ENCODE measurements around the gene SPRR2G.

SPRR2G gene

GRCh38 chr1:153178922-153179321 is 28.2 kb upstream of the SPRR2G start:
- in situ Hi-C loops (cut with MboI; ENCODE audit: low pct_unique_long_range_greater_than_20kb, low sequenced_read_pairs, unreplicated experiment) = no loop called here
- TF ChIP-seq, protein P1, sequence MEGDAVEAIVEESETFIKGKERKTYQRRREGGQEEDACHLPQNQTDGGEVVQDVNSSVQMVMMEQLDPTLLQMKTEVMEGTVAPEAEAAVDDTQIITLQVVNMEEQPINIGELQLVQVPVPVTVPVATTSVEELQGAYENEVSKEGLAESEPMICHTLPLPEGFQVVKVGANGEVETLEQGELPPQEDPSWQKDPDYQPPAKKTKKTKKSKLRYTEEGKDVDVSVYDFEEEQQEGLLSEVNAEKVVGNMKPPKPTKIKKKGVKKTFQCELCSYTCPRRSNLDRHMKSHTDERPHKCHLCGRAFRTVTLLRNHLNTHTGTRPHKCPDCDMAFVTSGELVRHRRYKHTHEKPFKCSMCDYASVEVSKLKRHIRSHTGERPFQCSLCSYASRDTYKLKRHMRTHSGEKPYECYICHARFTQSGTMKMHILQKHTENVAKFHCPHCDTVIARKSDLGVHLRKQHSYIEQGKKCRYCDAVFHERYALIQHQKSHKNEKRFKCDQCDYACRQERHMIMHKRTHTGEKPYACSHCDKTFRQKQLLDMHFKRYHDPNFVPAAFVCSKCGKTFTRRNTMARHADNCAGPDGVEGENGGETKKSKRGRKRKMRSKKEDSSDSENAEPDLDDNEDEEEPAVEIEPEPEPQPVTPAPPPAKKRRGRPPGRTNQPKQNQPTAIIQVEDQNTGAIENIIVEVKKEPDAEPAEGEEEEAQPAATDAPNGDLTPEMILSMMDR (IDR thresholded peaks at IDR 0.05; ENCODE audit: extremely low read depth, insufficient read depth, missing control alignments) = no peak
- no peak for DNase-seq (ENCODE audit: low spot score)

DNA sequence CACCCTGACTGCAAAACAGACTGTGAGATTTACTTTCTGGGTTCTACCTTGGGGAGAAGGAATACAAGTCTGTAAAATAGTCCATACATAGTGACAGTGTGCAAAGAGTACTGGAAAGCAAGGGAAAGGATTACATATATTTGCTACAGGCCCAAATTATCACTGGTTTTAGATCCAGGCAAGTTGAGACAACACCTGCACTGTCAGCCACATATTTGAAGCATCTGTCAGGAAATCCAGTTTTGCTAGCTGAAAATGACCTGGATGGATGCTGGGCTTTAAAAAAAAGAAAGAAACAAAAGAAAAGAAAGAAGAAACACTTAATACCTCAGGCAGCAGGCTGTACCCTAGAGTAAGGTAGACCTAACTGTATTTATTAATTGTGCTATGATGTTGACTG is 23.9 kb upstream of the SPRR2G start:
- TF ChIP-seq, protein P1 (IDR thresholded peaks at IDR 0.05; ENCODE audit: extremely low read depth, insufficient read depth, missing control alignments) = no peak
- in situ Hi-C loops (cut with MboI; ENCODE audit: low pct_unique_long_range_greater_than_20kb, low sequenced_read_pairs, unreplicated experiment) = no loop called here
- no peak for DNase-seq (ENCODE audit: low spot score)

GRCh38 chr1:153168686-153169085 is 18.0 kb upstream of the SPRR2G start:
- in situ Hi-C loops (cut with MboI; ENCODE audit: low pct_unique_long_range_greater_than_20kb, low sequenced_read_pairs, unreplicated experiment) = no loop called here
- DNase-seq (ENCODE audit: low spot score) = no peak
- TF ChIP-seq, protein P1 (IDR thresholded peaks at IDR 0.05; ENCODE audit: extremely low read depth, insufficient read depth, missing control alignments) = no peak

DNA sequence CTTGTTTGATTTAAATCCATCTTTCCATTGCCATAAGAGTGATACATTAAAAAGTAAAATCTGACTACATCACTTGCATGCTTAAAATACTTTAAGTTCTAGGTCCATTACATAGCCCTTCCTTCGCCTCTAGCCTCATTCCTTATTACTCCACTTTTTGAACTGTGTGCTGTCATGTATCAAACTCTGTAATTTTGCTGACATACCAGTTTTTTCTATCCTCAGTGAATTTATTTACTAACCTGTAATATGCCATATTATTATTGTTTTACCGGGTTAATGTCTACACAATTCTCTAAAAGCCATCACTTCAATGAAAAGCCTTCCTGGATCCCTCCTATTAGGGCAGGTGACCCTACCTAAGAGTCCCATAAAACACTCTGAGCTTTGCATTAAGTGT is 4.9 kb upstream of the SPRR2G start:
- DNase-seq (ENCODE audit: low spot score) = no peak
- in situ Hi-C loops (cut with MboI; ENCODE audit: low pct_unique_long_range_greater_than_20kb, low sequenced_read_pairs, unreplicated experiment) = no loop called here
- TF ChIP-seq, protein P1 (IDR thresholded peaks at IDR 0.05; ENCODE audit: extremely low read depth, insufficient read depth, missing control alignments) = no peak

DNA sequence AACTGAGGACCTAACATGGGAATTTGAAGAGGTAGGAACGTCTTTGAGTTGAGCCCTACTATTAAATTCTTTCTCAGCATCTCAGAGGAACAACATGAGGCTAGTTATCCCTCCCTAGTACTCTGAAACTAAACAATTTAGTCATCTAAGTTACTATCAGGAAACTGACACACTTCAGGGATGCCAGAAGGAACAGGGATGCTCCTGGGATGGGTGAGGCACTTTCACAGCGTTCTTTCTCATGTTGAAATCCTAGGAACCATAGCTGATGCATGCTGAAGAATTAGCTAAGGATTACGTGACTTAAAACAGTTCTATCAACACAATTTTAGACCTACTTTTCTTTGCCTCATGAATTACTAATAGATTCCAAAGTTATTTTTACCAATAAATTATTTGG is 1.8 kb upstream of the SPRR2G start:
- TF ChIP-seq, protein P1 (IDR thresholded peaks at IDR 0.05; ENCODE audit: extremely low read depth, insufficient read depth, missing control alignments) = no peak
- no peak for DNase-seq (ENCODE audit: low spot score)
- in situ Hi-C loops (cut with MboI; ENCODE audit: low pct_unique_long_range_greater_than_20kb, low sequenced_read_pairs, unreplicated experiment) = no loop called here

- in situ Hi-C loops (cut with MboI; ENCODE audit: low pct_unique_long_range_greater_than_20kb, low sequenced_read_pairs, unreplicated experiment) = no loop called here
- DNase-seq (ENCODE audit: low spot score) = no peak
- TF ChIP-seq, protein P1 (IDR thresholded peaks at IDR 0.05; ENCODE audit: extremely low read depth, insufficient read depth, missing control alignments) = no peak
Measured at GRCh38 chr1:153141377-153141776, 9.3 kb downstream of the SPRR2G start.

GRCh38 chr1:153140484-153140883 is 10.2 kb downstream of the SPRR2G start:
- in situ Hi-C loops (cut with MboI; ENCODE audit: low pct_unique_long_range_greater_than_20kb, low sequenced_read_pairs, unreplicated experiment) = no loop called here
- TF ChIP-seq, protein P1 (IDR thresholded peaks at IDR 0.05; ENCODE audit: extremely low read depth, insufficient read depth, missing control alignments) = no peak
- DNase-seq (ENCODE audit: low spot score) = no peak
